ENCODE data around the gene TBC1D22B.

Gene TBC1D22B

DNA sequence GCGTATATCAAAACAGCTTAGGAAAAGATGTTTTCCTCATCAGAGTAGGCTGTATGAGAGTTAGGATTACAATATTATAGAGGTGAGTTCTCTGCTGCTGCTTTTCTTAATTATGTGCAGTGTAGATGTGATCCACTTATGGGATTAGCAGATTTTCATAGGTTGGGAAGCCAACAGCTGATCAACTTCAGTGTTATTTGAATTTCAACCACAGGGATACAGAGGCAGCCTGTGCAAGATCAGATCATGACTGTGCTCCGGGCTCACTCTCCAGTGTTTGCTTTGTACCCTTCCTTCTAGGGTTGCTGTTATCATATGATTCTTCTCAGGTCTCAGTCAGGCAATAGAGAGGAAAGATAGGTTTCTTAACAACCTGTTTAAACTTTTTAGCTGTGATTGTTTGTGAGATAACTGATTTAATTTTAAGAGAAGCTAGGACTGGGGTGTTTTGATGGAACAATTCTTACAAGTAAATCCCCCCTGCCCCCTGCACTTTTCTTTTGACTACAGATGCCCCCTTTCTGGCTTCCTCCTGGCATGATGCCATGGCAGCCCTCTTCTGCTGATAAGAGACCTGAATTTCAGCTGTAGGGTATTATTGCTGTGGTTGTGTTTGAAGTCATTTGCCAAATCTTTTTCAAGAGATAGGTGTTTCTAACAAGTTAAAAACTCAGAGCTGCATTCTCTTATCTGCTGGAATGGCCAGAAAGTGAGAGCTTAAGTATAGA, 104.7 kb downstream of the TBC1D22B start:
- no peak for DNase-seq

DNA sequence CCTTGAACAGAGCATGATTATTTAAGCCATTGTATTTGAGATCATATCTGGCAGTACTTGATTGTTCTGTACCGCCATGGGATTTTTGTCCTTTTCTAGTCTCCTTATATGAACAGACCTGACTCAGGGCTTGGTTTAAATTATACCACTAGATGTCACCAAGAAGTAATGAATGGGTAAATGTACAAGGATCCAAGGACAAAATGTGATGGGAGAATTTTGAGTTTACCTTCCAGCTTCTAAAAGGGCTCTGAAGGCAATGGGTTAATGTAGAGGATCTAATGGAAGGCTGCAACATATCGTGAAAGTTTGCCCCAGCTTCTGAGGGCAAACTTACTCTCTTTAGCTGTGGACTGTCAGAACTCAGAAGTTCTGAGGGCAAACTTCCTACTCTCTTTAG, 108.2 kb downstream of the TBC1D22B start:
- DNase-seq = no peak

DNA sequence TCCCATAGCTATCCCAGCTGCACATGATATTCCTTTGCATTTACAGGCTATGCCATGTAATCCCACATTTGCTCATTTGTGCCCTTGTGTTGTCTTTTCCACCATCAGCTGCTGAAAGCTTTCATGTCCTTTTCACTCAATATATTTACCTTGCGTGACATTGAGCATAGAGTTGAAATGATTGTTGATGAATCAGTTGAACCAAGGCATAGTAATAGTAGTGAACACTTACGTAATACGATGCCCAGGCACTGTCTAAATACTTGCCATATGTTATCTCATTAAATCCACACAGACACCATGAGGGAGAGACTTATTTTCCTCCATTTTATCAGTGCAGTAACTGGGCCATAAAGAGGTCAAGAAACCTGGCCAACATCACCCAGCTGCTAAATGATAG, 109.3 kb downstream of the TBC1D22B start:
- peak; percentile 53 for DNase-seq

DNA sequence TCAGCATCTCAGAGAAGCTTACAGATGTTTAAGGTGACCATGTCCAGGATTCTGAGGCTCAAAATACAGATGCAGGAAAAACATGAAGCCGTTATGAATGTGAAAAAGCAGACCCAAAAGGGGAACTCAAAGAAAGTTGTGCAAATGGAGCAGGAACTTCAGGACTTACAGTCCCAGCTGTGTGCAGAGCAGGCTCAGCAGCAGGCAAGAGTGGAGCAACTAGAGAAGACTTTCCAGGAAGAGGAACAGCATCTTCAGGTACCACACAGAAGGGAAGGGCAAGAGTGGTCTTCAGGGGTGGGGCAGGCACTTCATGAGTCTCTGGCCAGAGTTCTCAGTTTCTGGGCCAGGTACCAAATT, 111.4 kb downstream of the TBC1D22B start:
- no peak for DNase-seq

DNA sequence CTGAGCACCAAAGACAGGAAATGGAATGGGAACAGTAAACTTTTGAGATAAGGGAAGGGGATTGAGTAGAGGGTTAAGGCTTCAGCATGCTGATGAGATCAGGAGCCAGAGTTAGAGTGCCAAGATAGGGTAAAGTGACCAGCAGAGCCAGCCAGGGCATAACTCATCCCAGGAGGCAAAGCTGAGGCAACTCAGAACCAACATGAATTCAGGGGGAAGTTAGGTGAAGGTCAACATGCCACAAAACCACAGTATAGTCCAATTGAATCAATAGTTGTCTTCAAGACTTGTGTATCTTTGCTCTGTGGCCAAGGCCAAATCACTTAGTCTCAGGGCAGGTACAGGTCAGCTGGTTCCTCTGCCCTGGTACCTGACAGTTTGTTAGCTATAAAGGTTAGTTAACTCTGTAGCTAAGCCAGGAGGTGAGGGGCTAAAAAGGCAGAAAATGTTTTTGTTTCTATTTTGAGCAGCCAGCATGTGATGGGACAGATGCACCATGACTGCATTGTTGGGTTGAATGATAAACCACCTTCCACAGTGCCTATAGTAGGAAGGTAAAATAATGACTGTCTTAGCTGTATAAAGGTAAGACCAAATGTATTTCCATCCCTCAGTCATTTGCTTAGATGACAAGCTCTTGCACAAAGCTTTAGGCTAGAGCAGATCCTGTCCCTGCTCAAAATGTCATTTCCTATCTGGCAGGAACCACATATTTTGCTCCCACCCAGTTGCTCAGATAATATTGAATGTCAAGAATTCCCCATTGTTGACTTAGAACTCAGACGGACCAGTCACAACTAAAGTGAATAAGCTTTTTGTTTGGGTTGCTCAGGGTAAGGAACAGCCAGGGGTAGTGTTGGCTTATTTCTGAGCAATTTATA, 112.0 kb downstream of the TBC1D22B start:
- DNase-seq = no peak

DNA sequence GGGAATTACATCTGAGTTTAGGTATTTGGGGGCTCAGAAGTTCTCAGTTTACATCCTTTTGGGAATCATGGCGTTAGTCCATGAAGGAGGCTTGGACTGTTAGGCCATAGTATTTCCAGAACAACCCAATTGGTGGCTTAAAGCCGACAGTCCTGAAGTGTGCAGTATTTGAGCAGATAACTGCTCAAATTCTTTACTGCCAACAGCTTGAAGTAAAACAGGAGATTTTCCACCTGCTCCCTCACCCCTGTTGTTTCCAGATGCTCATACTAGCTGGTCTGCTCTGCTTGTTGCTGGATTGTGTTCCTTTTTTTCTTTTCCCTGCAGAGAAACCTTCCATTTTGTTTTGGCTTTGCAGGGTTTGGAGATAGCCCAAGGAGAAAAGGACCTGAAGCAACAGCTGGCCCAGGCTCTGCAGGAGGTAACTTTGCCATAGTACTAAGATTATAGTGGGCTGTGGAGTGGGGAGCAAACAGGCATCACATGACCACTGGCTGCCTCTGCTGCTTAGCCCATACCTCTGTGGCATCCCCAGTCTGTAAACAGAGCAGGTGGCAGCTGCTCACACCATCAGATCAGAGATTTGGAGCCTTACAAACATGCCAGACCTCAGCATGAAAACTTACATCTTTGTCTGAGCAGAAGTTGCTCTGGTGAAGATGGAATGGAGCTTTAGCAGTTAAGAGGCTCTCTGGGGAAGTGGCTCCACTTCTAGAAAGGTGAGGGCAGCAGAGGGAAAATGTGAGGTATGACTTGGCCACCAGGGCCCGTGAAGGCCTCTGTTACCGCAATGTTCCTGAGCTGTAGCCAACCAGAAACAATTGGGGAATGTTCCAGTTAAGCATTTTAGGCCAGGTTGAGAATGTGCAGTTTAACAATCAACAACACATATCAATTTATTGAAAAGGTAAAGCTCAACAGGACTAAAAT, 113.8 kb downstream of the TBC1D22B start:
- DNase-seq = peak; percentile 81

DNA sequence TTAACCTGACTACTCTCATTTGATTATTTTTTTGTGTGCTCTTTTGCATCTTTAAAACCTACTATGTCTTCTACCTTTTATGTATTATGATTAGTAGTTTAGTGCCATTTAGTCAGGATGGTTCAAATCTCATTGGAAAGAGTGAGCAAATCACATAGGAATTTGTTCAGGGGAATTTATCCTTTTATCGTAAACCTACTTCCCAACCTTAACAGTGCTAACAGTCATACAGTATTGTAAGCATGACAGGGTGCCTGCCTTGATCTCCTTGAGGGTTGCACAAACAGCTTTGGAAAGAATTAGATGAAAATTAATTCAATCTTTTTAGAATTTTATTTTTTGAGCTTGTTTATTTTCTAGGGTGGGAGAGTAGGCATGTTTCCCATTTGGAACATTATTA, 114.5 kb downstream of the TBC1D22B start:
- no peak for DNase-seq

DNA sequence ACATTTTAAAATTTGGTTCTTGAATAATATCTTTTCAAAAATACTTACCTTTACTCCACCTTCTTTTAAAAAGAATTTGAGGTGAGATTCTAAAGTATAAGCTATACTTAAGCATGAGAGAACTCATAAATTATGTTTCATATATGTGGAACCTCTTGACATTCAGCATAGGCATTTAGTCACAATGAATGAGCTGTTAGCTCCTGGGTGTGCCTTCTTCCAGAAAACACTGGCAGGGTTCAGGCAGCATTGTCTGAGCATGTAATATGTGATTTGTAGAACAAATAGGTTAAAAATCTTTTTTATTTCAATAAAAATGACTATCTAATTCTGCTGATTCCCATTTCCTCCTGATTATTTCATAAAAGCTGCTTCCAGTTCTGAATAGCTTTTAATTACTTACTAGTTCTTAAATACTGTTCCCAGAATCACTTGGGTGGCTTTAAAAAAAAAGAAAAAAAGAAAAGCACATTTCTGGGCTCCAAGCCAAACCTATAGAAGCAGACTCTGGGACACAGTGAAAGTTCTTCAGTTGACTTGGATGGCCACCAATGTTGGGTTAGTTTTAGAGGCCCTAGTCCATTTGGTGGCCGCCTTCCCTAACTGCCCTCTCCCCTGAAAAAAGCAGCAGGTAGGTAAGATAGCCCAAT, 116.4 kb downstream of the TBC1D22B start:
- no peak for DNase-seq

DNA sequence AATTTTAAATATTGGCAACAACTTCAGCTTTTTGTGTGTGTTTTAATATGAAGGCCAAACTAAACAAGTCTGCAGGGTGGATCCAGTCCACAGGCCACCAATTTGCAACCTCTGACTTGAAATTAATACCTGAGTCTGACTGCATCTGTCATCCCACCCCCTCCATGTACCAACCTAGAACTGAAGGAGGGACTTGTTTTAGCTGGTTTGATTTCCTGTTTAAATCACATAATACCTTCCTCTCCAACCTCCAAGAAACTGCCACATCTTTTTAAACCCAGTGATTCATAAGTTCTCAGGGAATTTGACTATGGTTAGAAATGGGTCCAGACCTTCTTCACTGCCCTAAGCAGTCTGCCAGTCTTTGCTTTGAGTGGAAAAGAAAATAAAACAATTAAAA, 117.8 kb downstream of the TBC1D22B start:
- no peak for DNase-seq

DNA sequence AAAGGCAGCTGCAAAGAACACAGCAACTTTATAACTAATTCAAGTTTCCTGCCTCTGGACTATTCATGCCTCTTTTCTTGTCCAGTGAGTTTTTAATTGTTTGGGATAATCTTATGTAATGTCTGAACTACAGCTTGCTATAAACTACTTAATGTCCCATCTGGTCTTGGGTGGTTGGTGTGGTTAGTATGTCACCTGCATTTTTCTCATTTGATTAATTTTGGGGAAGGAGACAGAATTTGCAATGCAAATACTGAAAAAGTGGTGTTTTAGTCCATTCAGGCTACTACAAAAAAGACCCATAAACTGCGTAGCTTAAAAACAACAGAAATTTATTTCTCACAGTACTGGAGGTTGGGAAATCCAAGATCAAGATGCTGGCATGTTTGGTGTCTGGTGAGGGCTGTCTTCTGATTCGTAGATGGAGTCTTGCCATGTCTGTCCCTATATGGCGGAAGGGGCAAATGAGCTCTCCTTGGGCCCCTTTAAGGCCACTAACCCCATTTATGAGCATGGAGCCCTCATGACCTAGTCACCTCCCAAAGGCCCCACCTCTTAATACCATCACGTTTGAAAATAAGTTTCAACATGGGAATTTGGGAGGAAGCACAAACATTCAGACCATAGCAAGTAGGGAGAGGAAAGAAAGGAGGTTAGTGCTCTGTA, 118.6 kb downstream of the TBC1D22B start:
- DNase-seq = no peak

DNA sequence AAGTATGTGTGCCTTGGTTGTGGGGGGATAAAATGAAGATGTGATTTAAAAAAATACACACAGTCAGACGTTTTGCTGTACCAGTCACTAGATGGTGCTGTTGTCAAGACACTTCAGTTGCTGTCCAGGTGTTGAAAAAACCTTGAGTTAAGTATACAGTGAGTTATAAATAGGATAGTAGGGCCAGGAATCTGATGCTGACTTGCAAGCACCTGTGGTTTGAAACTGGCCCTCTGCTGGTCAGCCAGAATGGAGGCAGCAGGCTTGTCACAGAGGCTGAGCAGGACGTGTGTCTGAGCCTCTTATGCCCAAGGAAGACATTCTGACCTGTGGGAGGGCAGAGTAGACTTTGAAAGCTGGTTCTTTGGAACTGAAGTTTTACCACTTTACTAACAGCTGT, 124.0 kb downstream of the TBC1D22B start:
- peak; percentile 34 for DNase-seq
